Tibial nerve (tissue), 4 donors: ENCODE measurements around the gene AIG1. TPM values are rescaled to one million over a fixed set of nuclear protein-coding genes. Genes with fewer than 3 reads are reported as not detected.

Experiments used
- DNase-seq, 2 donors: peaks; one replicate each; pipeline ENCODE4 v3.0.0-alpha.2; 2019; ENCODE audit warnings: low spot score in 2 of 2
- H3K27ac ChIP-seq, 4 donors: fragments of 200-600 bp; sonication (generic) in 3 of 4; one replicate each; pipeline ENCODE4 v1.5.1; 2017 to 2019; ENCODE audit warnings: mild to moderate bottlenecking in 1 of 4
- H3K27me3 ChIP-seq, 2 donors: fragments of 200-600 bp; sonication (generic) in 1 of 2; one replicate each; pipeline versions ENCODE4 v1.5.1 to v1.6.0; 2017 to 2019
- H3K36me3 ChIP-seq, 3 donors: fragments of 200-600 bp; sonication (generic); one replicate each; pipeline ENCODE4 v1.5.1; 2018 to 2019
- H3K4me1 ChIP-seq, 4 donors: fragments of 200-600 bp; sonication (generic) in 3 of 4; one replicate each; pipeline ENCODE4 v1.5.1; 2017 to 2019
- H3K4me3 ChIP-seq, 4 donors: fragments of 200-600 bp; sonication (generic) in 3 of 4; one replicate each; pipeline ENCODE4 v1.5.1; 2017 to 2019; ENCODE audit warnings: mild to moderate bottlenecking in 1 of 4, moderate library complexity in 1 of 4
- H3K9me3 ChIP-seq, 4 donors: fragments of 200-600 bp; sonication (generic) in 3 of 4; one replicate each; pipeline ENCODE4 v1.5.1; 2017 to 2019
- CTCF ChIP-seq, 5 experiments: fragments of 200-600 bp in 3 of 5; fragments of 450-650 bp in 2 of 5; sonication (generic) in 3 of 5; IDR thresholded peaks; one replicate each; pipeline ENCODE4 v1.5.1; 2016 to 2019; ENCODE audit warnings: antibody characterized with exemption in 5 of 5, mild to moderate bottlenecking in 3 of 5, moderate library complexity in 2 of 5
- EP300 ChIP-seq, 2 donors: sonication (generic); formaldehyde crosslinking; IDR thresholded peaks; one replicate each; pipeline ENCODE4 v1.6.1; 2017; ENCODE audit warnings: antibody characterized with exemption in 2 of 2, mild to moderate bottlenecking in 1 of 2
- POLR2A ChIP-seq, 2 donors: fragments of 450-650 bp; IDR thresholded peaks; one replicate each; pipeline ENCODE4 v1.6.1; 2017; ENCODE audit warnings: antibody characterized with exemption in 2 of 2, mild to moderate bottlenecking in 2 of 2, moderate library complexity in 2 of 2
- WGBS, 2 donors: methylation state at CpG; one replicate each; pipeline ENCODE4 v1.1.5; 2018; 5-methylcytosine and 5-hydroxymethylcytosine counted together
- total RNA-seq, 4 donors: library from RNA; depleted of rRNA; stranded (reverse); fragments of >200 nt; gene quantifications; one replicate each; pipeline ENCODE4 v1.1.0, GENCODE V29; 2016

The AIG1 gene
- total RNA-seq, 4 donors from 2014 or later = 18.2 to 23.9 (median 22.2) TPM

- Histone ChIP-seq H3K4me3 (no peak overlapping the region), H3K36me3 (no peaks in the 10 kb centered on the region), H3K27me3 (no peaks in the 10 kb centered on the region), H3K9me3 (no peaks in the 10 kb centered on the region), H3K4me1 (no peaks in the 10 kb centered on the region), H3K27ac (no peak overlapping the region)
- WGBS, 2 donors = 45 to 52% methylated on average over 1 of the region's 1 CpG
- DNase-seq = no peak
- TF ChIP-seq EP300 (IDR thresholded peaks at IDR 0.05) (no peak), CTCF (IDR thresholded peaks at IDR 0.05) (no peak), POLR2A (IDR thresholded peaks at IDR 0.05) (no peak)
Observed at GRCh38 chr6:143215771-143216170, 155.1 kb downstream of the AIG1 start.

- no peak for DNase-seq
- no peaks in the 10 kb centered on the region for H3K36me3 ChIP-seq
- 87 to 88% methylated on average over 5 of the region's 5 CpGs for WGBS, 2 donors
- H3K27me3 ChIP-seq = no peaks in the 10 kb centered on the region
- H3K9me3 ChIP-seq = no peaks in the 10 kb centered on the region
- no peak for TF ChIP-seq EP300 (IDR thresholded peaks at IDR 0.05)
- no peak for TF ChIP-seq POLR2A (IDR thresholded peaks at IDR 0.05)
- no peak for TF ChIP-seq CTCF (IDR thresholded peaks at IDR 0.05)
- peaks cover 0 to 11% (median 0%) of the 10 kb centered on the region in 4 donors for H3K4me1 ChIP-seq
- H3K27ac ChIP-seq = no peak overlapping the region
- no peak overlapping the region for H3K4me3 ChIP-seq
Observed at GRCh38 chr6:143218233-143218632, 157.5 kb downstream of the AIG1 start.

GRCh38 chr6:143221698-143222097 lies 161.0 kb downstream of the AIG1 start:
- WGBS, 2 donors = 69 to 72% methylated on average over 5 of the region's 5 CpGs
- Histone ChIP-seq H3K4me1 (peaks cover 0 to 11% (median 0%) of the 10 kb centered on the region in 4 donors), H3K27ac (no peak overlapping the region), H3K27me3 (no peaks in the 10 kb centered on the region), H3K9me3 (no peaks in the 10 kb centered on the region), H3K4me3 (no peak overlapping the region), H3K36me3 (no peaks in the 10 kb centered on the region)
- DNase-seq = no peak
- TF ChIP-seq POLR2A (IDR thresholded peaks at IDR 0.05) (no peak), EP300 (IDR thresholded peaks at IDR 0.05) (no peak), CTCF (IDR thresholded peaks at IDR 0.05) (no peak)

- TF ChIP-seq POLR2A (IDR thresholded peaks at IDR 0.05) (no peak), EP300 (IDR thresholded peaks at IDR 0.05) (no peak), CTCF (IDR thresholded peaks at IDR 0.05) (no peak)
- no peak for DNase-seq
- peak overlapping the region in 1 of 4 donors; percentile 4 for H3K27ac ChIP-seq
- no peaks in the 10 kb centered on the region for H3K36me3 ChIP-seq
- no peak overlapping the region for H3K4me3 ChIP-seq
- no peaks in the 10 kb centered on the region for H3K9me3 ChIP-seq
- H3K4me1 ChIP-seq = peaks cover 0 to 11% (median 0%) of the 10 kb centered on the region in 4 donors
- H3K27me3 ChIP-seq = no peaks in the 10 kb centered on the region
- 63 to 78% methylated on average over 5 of the region's 5 CpGs for WGBS, 2 donors
Observed at GRCh38 chr6:143222310-143222709, 161.6 kb downstream of the AIG1 start.

- DNase-seq = no peak
- H3K36me3 ChIP-seq = no peaks in the 10 kb centered on the region
- H3K4me1 ChIP-seq = peaks cover 0 to 11% (median 0%) of the 10 kb centered on the region in 4 donors
- 44 to 53% methylated on average over 2 of the region's 2 CpGs for WGBS, 2 donors
- no peaks in the 10 kb centered on the region for H3K27me3 ChIP-seq
- TF ChIP-seq EP300 (IDR thresholded peaks at IDR 0.05) (no peak), POLR2A (IDR thresholded peaks at IDR 0.05) (no peak), CTCF (IDR thresholded peaks at IDR 0.05) (no peak)
- no peak overlapping the region for H3K4me3 ChIP-seq
- H3K9me3 ChIP-seq = no peaks in the 10 kb centered on the region
- H3K27ac ChIP-seq = peak overlapping the region in 2 of 4 donors; percentile 4
Observed at GRCh38 chr6:143222801-143223231, 162.1 kb downstream of the AIG1 start.
